Muscle layer of colon (tissue), 2 donors: ENCODE data around the gene ZNF486.
"Not testable (repeated sequence)": the region's sequence is repeated elsewhere in the genome, so short reads cannot be mapped to it uniquely, and the experiment has no call there.

Source experiments
- H3K27ac ChIP-seq: one replicate; pipeline ENCODE4 v1.7.0; 2013; ENCODE audit warnings: low read depth, mild to moderate bottlenecking, low read length, moderate library complexity
- H3K27me3 ChIP-seq, 2 donors: one replicate each; pipeline ENCODE4 v1.7.0; 2013; ENCODE audit warnings: low read length in 2 of 2, mild to moderate bottlenecking in 2 of 2; ENCODE audit not compliant: insufficient read depth in 2 of 2, control insufficient read depth in 1 of 2
- H3K36me3 ChIP-seq: one replicate; pipeline ENCODE4 v1.7.0; 2013; ENCODE audit warnings: mild to moderate bottlenecking, low read length; ENCODE audit not compliant: insufficient read depth
- H3K4me1 ChIP-seq: one replicate; pipeline ENCODE4 v1.7.0; 2013; ENCODE audit warnings: mild to moderate bottlenecking, low read length; ENCODE audit not compliant: insufficient read depth
- H3K4me3 ChIP-seq, 2 donors: one replicate each; pipeline ENCODE4 v1.7.0; 2013; ENCODE audit warnings: low read length in 2 of 2, low read depth in 1 of 2, mild to moderate bottlenecking in 1 of 2, moderate library complexity in 1 of 2
- H3K9ac ChIP-seq: one replicate; pipeline ENCODE4 v1.7.0; 2013; ENCODE audit warnings: low read length
- H3K9me3 ChIP-seq: one replicate; pipeline ENCODE4 v1.7.0; 2013; ENCODE audit warnings: mild to moderate bottlenecking, low read length
- donor health status: abdominal sarcoma.
- donor health status: Adenocarcinoma of cecum.

The ZNF486 gene

GRCh38 chr19:20167020-20167644 is at the start of gene ZNF486:
TSS of gene ZNF486 (plus strand) at chr19:20167214. CDS start at chr19:20167331, 117 bp downstream.
- no peak within 1 kb of the TSS for H3K27ac ChIP-seq
- H3K9me3 ChIP-seq = no peaks in the 10 kb centered on the region
- peak within 1 kb of the TSS; percentile 48 to 84 for H3K4me3 ChIP-seq
- no peaks in the 10 kb centered on the region for H3K27me3 ChIP-seq
- peak within 1 kb of the TSS; percentile 59 for H3K9ac ChIP-seq
- H3K4me1 ChIP-seq = peaks cover 7% of the 10 kb centered on the region
- H3K36me3 ChIP-seq = no peaks in the 10 kb centered on the region

DNA sequence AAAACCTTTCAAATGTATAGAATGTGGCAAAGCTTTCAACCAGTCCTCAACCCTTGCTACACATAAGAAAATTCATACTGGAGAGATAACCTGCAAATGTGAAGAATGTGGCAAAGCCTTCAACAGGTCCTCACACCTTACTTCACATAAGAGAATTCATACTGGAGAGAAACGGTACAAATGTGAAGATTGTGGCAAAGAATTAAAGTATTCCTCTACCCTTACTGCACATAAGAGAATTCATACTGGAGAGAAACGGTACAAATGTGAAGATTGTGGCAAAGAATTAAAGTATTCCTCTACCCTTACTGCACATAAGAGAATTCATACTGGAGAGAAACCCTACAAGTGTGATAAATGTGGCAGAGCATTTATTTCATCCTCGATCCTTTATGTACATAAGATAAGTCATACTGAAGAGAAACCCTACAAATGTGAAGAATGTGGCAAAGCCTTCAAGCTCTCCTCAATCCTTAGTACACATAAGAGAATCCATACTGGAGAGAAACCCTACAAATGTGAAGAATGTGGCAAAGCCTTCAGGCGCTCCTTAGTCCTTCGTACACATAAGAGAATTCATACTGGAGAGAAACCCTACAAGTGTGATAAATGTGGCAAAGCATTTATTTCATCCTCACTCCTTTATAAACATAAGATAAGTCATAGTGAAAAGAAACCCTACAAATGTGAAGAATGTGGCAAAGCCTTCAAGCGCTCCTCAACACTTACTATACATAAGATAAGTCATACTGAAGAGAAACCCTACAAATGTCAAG is 48.8 kb upstream of the ZNF486 start:
- H3K27me3 ChIP-seq, H3K4me1 ChIP-seq, H3K36me3 ChIP-seq, H3K9ac ChIP-seq, H3K27ac ChIP-seq: not testable (repeated sequence)
- Histone ChIP-seq H3K9me3 (peaks cover 26% of the 10 kb centered on the region), H3K4me3 (peak overlapping the region in 1 of 2 donors; percentile 16)

GRCh38 chr19:20124879-20125278 is 42.1 kb upstream of the ZNF486 start:
- Histone ChIP-seq H3K36me3 (no peaks in the 10 kb centered on the region), H3K27ac (no peak overlapping the region), H3K9me3 (peaks cover 8% of the 10 kb centered on the region), H3K4me1 (no peaks in the 10 kb centered on the region), H3K4me3 (no peak overlapping the region), H3K9ac (no peak overlapping the region), H3K27me3 (no peaks in the 10 kb centered on the region)

GRCh38 chr19:20132933-20133332 is 34.1 kb upstream of the ZNF486 start:
- H3K27me3 ChIP-seq, H3K9me3 ChIP-seq: not testable (repeated sequence)

GRCh38 chr19:20137714-20138113 is 29.3 kb upstream of the ZNF486 start:
- H3K27me3 ChIP-seq, H3K36me3 ChIP-seq, H3K4me1 ChIP-seq, H3K9ac ChIP-seq, H3K4me3 ChIP-seq, H3K9me3 ChIP-seq, H3K27ac ChIP-seq: not testable (repeated sequence)

More at GRCh38 chr19:20132933-20133332, 34.1 kb upstream of the ZNF486 start:
- not testable (repeated sequence) for H3K4me3 ChIP-seq, H3K9ac ChIP-seq, H3K4me1 ChIP-seq, H3K27ac ChIP-seq, H3K36me3 ChIP-seq

DNA sequence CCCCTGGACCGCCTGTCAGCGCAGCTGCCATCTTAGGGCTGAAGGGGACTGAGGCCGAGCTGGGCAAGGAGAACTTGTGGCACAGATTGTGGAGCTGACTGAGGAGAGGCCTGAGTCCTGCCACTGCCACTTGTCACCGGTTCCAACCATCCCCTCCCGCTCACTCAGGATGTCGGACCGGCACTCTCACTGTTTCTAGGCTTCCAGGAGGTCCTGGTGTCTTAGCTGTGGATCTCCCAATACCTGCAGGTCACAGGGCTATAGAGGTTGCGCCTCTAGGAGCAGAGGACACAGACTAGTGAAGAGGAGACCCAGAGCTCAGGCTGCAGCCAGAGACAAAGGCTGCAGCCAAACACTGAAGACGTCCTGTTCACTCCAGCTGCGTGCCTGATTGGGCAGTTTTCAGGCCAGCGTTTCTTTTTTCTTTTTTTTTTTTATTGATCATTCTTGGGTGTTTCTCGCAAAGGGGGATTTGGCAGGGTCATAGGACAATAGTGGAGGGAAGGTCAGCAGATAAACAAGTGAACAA is 15.3 kb upstream of the ZNF486 start:
- H3K27me3 ChIP-seq = no peaks in the 10 kb centered on the region
- H3K9me3 ChIP-seq = no peaks in the 10 kb centered on the region
- H3K4me3 ChIP-seq = no peak overlapping the region
- no peak overlapping the region for H3K27ac ChIP-seq
- no peaks in the 10 kb centered on the region for H3K36me3 ChIP-seq
- no peak overlapping the region for H3K9ac ChIP-seq
- no peaks in the 10 kb centered on the region for H3K4me1 ChIP-seq

DNA sequence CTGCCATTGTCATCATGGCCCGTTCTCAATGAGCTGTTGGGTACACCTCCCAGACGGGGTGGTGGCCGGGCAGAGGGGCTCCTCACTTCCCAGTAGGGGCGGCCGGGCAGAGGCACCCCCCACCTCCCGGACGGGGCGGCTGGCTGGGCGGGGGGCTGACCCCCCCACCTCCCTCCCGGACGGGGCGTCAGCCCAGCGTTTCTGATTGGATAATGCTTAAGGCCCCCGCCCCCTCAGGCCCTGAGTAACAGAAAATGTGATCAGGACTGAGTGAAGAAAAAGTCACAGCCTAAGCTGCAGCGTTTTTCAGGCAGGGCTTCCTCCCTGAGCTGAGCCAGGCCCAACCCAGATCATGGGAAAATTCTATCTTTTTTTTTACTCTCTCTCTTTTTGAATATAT is 14.5 kb upstream of the ZNF486 start:
- H3K9me3 ChIP-seq, H3K36me3 ChIP-seq, H3K4me1 ChIP-seq, H3K9ac ChIP-seq, H3K27ac ChIP-seq, H3K4me3 ChIP-seq, H3K27me3 ChIP-seq: not testable (repeated sequence)

- Histone ChIP-seq H3K36me3 (no peaks in the 10 kb centered on the region), H3K4me1 (no peaks in the 10 kb centered on the region), H3K9ac (no peak overlapping the region), H3K9me3 (no peaks in the 10 kb centered on the region), H3K27me3 (no peaks in the 10 kb centered on the region), H3K4me3 (no peak overlapping the region), H3K27ac (no peak overlapping the region)
Observed at GRCh38 chr19:20153281-20153680, 13.7 kb upstream of the ZNF486 start.

DNA sequence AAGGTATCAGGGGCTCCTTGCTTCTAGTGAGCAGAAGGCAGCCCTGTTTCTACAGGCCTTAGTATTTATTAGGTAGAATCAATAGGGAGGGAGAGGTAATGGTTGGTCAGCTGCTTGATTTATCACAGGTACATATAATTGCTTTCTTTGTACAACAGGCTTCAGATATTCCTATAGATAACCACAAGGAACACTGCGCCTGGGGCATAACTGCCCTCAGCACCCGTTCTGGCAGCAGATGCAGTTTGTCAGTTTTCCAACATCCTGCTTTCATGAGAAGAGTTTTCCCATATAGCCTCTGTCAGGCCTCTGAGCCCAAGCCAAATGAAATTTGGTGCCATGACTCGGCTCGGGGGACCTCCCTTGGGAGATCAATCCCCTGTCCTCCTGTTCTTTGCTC is 12.4 kb upstream of the ZNF486 start:
- Histone ChIP-seq H3K9me3 (no peaks in the 10 kb centered on the region), H3K9ac (no peak overlapping the region), H3K4me3 (no peak overlapping the region), H3K27me3 (no peaks in the 10 kb centered on the region), H3K27ac (no peak overlapping the region), H3K4me1 (no peaks in the 10 kb centered on the region), H3K36me3 (no peaks in the 10 kb centered on the region)

GRCh38 chr19:20162821-20163220 is 4.2 kb upstream of the ZNF486 start:
- no peak overlapping the region for H3K27ac ChIP-seq
- H3K9ac ChIP-seq = no peak overlapping the region
- H3K36me3 ChIP-seq = no peaks in the 10 kb centered on the region
- peaks cover 2% of the 10 kb centered on the region for H3K4me1 ChIP-seq
- H3K27me3 ChIP-seq = no peaks in the 10 kb centered on the region
- H3K9me3 ChIP-seq = no peaks in the 10 kb centered on the region
- H3K4me3 ChIP-seq = no peak overlapping the region

DNA sequence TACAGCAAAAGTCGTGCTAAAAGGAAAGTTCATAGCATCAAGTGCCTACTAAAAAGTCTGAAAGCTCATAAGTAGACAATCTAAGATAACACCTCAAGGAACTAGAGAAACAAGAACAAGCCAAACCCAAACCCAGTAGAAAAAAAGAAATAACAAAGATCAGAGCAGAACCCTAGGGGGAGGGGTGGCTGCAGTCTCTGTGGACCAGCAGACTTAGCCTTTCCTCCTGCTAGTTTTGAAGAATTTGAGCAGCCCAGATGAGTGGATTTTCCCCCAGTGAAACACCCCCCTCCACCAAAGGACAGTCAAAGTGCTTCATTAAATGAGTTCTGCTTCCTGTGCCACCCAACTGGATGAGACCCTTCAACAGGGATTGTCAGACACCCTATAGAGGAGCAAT is 2.6 kb upstream of the ZNF486 start:
- no peaks in the 10 kb centered on the region for H3K27me3 ChIP-seq
- no peak overlapping the region for H3K9ac ChIP-seq
- no peaks in the 10 kb centered on the region for H3K9me3 ChIP-seq
- H3K4me3 ChIP-seq = no peak overlapping the region
- no peaks in the 10 kb centered on the region for H3K36me3 ChIP-seq
- peaks cover 7% of the 10 kb centered on the region for H3K4me1 ChIP-seq
- H3K27ac ChIP-seq = no peak overlapping the region
